AG04450 (cell line): Measurements from ENCODE around the gene TOR1A. TPM values are rescaled to one million over a fixed set of nuclear protein-coding genes. Genes with fewer than 3 reads are reported as not detected.
"Not testable (repeated sequence)": the region's sequence is repeated elsewhere in the genome, so short reads cannot be mapped to it uniquely, and the experiment has no call there.

Experiments used
- CTCF ChIA-PET: fragments of 300-600, 350-600 bp; formaldehyde crosslinking; extraction: SDS; loops from one replicate; lab custom pipeline; 2022; ENCODE audit warnings: antibody characterized with exemption, inconsistent platforms; lab: Charles Lee
- POLR2A ChIA-PET: fragments of 350-600 bp; formaldehyde crosslinking; extraction: SDS; loops from one replicate; lab custom pipeline; 2021; ENCODE audit warnings: antibody characterized with exemption, inconsistent platforms; lab: Yijun Ruan, JAX
- DNase-seq: peaks from one replicate; pipeline ENCODE4 v3.0.0-alpha.2; 2011; ENCODE audit warnings: low read depth, low spot score
- H3K27ac ChIP-seq: one replicate; pipeline ENCODE4 v1.5.1; 2012; ENCODE audit warnings: low read depth, low read length, control low read depth
- H3K27me3 ChIP-seq: one replicate; pipeline ENCODE4 v1.6.0; 2012; ENCODE audit warnings: low read length; ENCODE audit not compliant: control insufficient read depth, insufficient read depth
- H3K4me3 ChIP-seq: 2 replicates; pipeline ENCODE4 v1.5.1; 2011; ENCODE audit warnings: mild to moderate bottlenecking, low read depth, low read length, control low read depth
- H3K9me3 ChIP-seq: 2 replicates; pipeline ENCODE4 v1.5.1; 2012; ENCODE audit warnings: low read length; ENCODE audit not compliant: control insufficient read depth, insufficient read depth
- CTCF ChIP-seq: IDR thresholded peaks from 2 replicates; pipeline ENCODE4 v1.5.1; 2011; ENCODE audit warnings: low read depth, low read length, control low read depth, inconsistent platforms
- polyA plus RNA-seq: library from polyadenylated mRNA; depleted of rRNA; stranded (reverse); fragments of >200 nt; gene quantifications from 2 replicates; pipeline ENCODE4 v1.2.3, GENCODE V29; 2011

The TOR1A gene
- polyA plus RNA-seq, 1 experiment = 78.5 TPM

GRCh38 chr9:129776566-129776937 lies 47.4 kb downstream of the TOR1A start:
- Histone ChIP-seq H3K4me3 (no peak overlapping the region; the same call in 1 of the 2 replicates), H3K27ac (peak overlapping the region; percentile 80), H3K27me3 (no peaks in the 10 kb centered on the region), H3K9me3 (no peaks in the 10 kb centered on the region; the same call in 1 of the 2 replicates)
- no peak for DNase-seq
- POLR2A ChIA-PET = interaction anchor here (0.6 to 2.6 kb wide), 8 partner anchors 13 to 137 kb away, joined by 3 to 22 read pairs (median 4); partner anchors contain the start of gene PTGES
- TF ChIP-seq CTCF = no peak
- CTCF ChIA-PET = interaction anchor here (1.2 to 2.3 kb wide), 6 partner anchors 13 to 644 kb away, joined by 4 to 17 read pairs (median 8); no protein-coding TSS in a partner anchor

- H3K9me3 ChIP-seq, H3K27ac ChIP-seq, H3K27me3 ChIP-seq, DNase-seq, H3K4me3 ChIP-seq: not testable (repeated sequence)
- CTCF ChIA-PET = interaction anchor here (1.0 to 2.3 kb wide), 4 partner anchors 12 to 644 kb away, joined by 5 to 10 read pairs (median 6); no protein-coding TSS in a partner anchor
- POLR2A ChIA-PET = interaction anchor here (2.0 to 2.6 kb wide), 3 partner anchors 12 to 24 kb away, joined by 18 to 22 read pairs (median 19); partner anchors contain the start of gene PTGES
These were observed 47.8 kb downstream of the TOR1A start for GRCh38 chr9:129776096-129776495.

- no peaks in the 10 kb centered on the region; the same call in 1 of the 2 replicates for H3K9me3 ChIP-seq
- TF ChIP-seq CTCF = no peak
- no peak overlapping the region for H3K27ac ChIP-seq
- ChIA-PET CTCF (interaction anchor here (1.0 kb wide), 1 partner anchor 63 kb away, joined by 5 read pairs; no protein-coding TSS in a partner anchor), POLR2A (interaction anchor here (2.6 kb wide), 1 partner anchor 12 kb away, joined by 19 read pairs; no protein-coding TSS in a partner anchor)
- no peaks in the 10 kb centered on the region for H3K27me3 ChIP-seq
- no peak overlapping the region for H3K4me3 ChIP-seq
- no peak for DNase-seq
These were observed 48.5 kb downstream of the TOR1A start for GRCh38 chr9:129775448-129775798.

- Histone ChIP-seq H3K9me3 (no peaks in the 10 kb centered on the region; the same call in 1 of the 2 replicates), H3K4me3 (no peak overlapping the region), H3K27me3 (no peaks in the 10 kb centered on the region), H3K27ac (no peak overlapping the region)
- ChIA-PET POLR2A (no interaction called here), CTCF (interaction anchor here (1.0 kb wide), 1 partner anchor 63 kb away, joined by 5 read pairs; no protein-coding TSS in a partner anchor)
- no peak for TF ChIP-seq CTCF
- DNase-seq = no peak
These were observed 49.0 kb downstream of the TOR1A start for GRCh38 chr9:129774791-129775447.

- POLR2A ChIA-PET = no interaction called here
- Histone ChIP-seq H3K27me3 (no peaks in the 10 kb centered on the region), H3K27ac (peak overlapping the region; percentile 3), H3K9me3 (no peaks in the 10 kb centered on the region; the same call in 1 of the 2 replicates), H3K4me3 (no peak overlapping the region)
- peak; percentile 27 for DNase-seq
- TF ChIP-seq CTCF = no peak
- CTCF ChIA-PET = interaction anchor here (0.8 to 2.0 kb wide), 4 partner anchors 10 to 641 kb away, joined by 3 to 5 read pairs (median 4); no protein-coding TSS in a partner anchor
These were observed 50.5 kb downstream of the TOR1A start for GRCh38 chr9:129773262-129774048.
